KOPT-K1 (cell line): ENCODE results near the gene CTLA4.

Experiments
- H3K27ac ChIP-seq: fragments of 200-600 bp; sonication (generic); 2 replicates; pipeline ENCODE4 v1.5.1; 2016; ENCODE audit warnings: antibody characterized with exemption, mild to moderate bottlenecking, low read depth, low read length; ENCODE audit not compliant: poor library complexity, severe bottlenecking
- H3K36me3 ChIP-seq: fragments of 200-600 bp; sonication (generic); 2 replicates; pipeline ENCODE4 v1.5.1; 2017; ENCODE audit warnings: antibody characterized with exemption, mild to moderate bottlenecking, low read length, moderate library complexity; ENCODE audit not compliant: insufficient read depth
- H3K9me3 ChIP-seq: fragments of 200-600 bp; sonication (generic); 2 replicates; pipeline ENCODE4 v1.5.1; 2017; ENCODE audit warnings: antibody characterized with exemption, low read length, mild to moderate bottlenecking; ENCODE audit not compliant: insufficient read depth, poor library complexity, severe bottlenecking

The CTLA4 gene

GRCh38 chr2:203893401-203893800 is 25.8 kb downstream of the CTLA4 start:
- no peaks in the 10 kb centered on the region for H3K9me3 ChIP-seq
- H3K36me3 ChIP-seq, result no peaks in the 10 kb centered on the region
- H3K27ac ChIP-seq, result no peak overlapping the region

- Histone ChIP-seq H3K9me3 (no peaks in the 10 kb centered on the region), H3K36me3 (no peaks in the 10 kb centered on the region), H3K27ac (no peak overlapping the region)
Measured at GRCh38 chr2:203893840-203894239, 26.3 kb downstream of the CTLA4 start.

GRCh38 chr2:203894262-203894661 is 26.7 kb downstream of the CTLA4 start:
- Histone ChIP-seq H3K27ac (no peak overlapping the region), H3K36me3 (no peaks in the 10 kb centered on the region)

GRCh38 chr2:203897544-203897943 is 30.0 kb downstream of the CTLA4 start:
- no peak overlapping the region for H3K27ac ChIP-seq

More at GRCh38 chr2:203894262-203894661, 26.7 kb downstream of the CTLA4 start:
- no peaks in the 10 kb centered on the region for H3K9me3 ChIP-seq

GRCh38 chr2:203898657-203899056 is 31.1 kb downstream of the CTLA4 start:
- H3K9me3 ChIP-seq, result peaks cover 24% of the 10 kb centered on the region

More at GRCh38 chr2:203897544-203897943, 30.0 kb downstream of the CTLA4 start:
- no peaks in the 10 kb centered on the region for H3K36me3 ChIP-seq
- H3K9me3 ChIP-seq, result peaks cover 17% of the 10 kb centered on the region

GRCh38 chr2:203900253-203900652 is 32.7 kb downstream of the CTLA4 start:
- no peaks in the 10 kb centered on the region for H3K36me3 ChIP-seq
- peaks cover 29% of the 10 kb centered on the region for H3K9me3 ChIP-seq
- no peak overlapping the region for H3K27ac ChIP-seq

More at GRCh38 chr2:203898657-203899056, 31.1 kb downstream of the CTLA4 start:
- Histone ChIP-seq H3K27ac (no peak overlapping the region), H3K36me3 (no peaks in the 10 kb centered on the region)

- H3K9me3 ChIP-seq, result peaks cover 29% of the 10 kb centered on the region
- H3K36me3 ChIP-seq, result no peaks in the 10 kb centered on the region
- H3K27ac ChIP-seq, result no peak overlapping the region
Measured at GRCh38 chr2:203904022-203904421, 36.5 kb downstream of the CTLA4 start.

- Histone ChIP-seq H3K9me3 (peaks cover 29% of the 10 kb centered on the region), H3K27ac (no peak overlapping the region), H3K36me3 (no peaks in the 10 kb centered on the region)
Measured at GRCh38 chr2:203905656-203906055, 38.1 kb downstream of the CTLA4 start.

GRCh38 chr2:203908066-203908796 is 40.7 kb downstream of the CTLA4 start:
- H3K27ac ChIP-seq, result no peak overlapping the region
- no peaks in the 10 kb centered on the region for H3K36me3 ChIP-seq
- peaks cover 5% of the 10 kb centered on the region for H3K9me3 ChIP-seq

- Histone ChIP-seq H3K27ac (no peak overlapping the region), H3K36me3 (no peaks in the 10 kb centered on the region)
Measured at GRCh38 chr2:203908797-203909185, 41.2 kb downstream of the CTLA4 start.

GRCh38 chr2:203909261-203909967 is 41.8 kb downstream of the CTLA4 start:
- no peak overlapping the region for H3K27ac ChIP-seq
- no peaks in the 10 kb centered on the region for H3K9me3 ChIP-seq
- no peaks in the 10 kb centered on the region for H3K36me3 ChIP-seq

More at GRCh38 chr2:203908797-203909185, 41.2 kb downstream of the CTLA4 start:
- peaks cover 3% of the 10 kb centered on the region for H3K9me3 ChIP-seq

GRCh38 chr2:203909974-203910373 is 42.4 kb downstream of the CTLA4 start:
- H3K27ac ChIP-seq, result no peak overlapping the region
- H3K36me3 ChIP-seq, result no peaks in the 10 kb centered on the region

GRCh38 chr2:203913947-203914346 is 46.4 kb downstream of the CTLA4 start:
- H3K36me3 ChIP-seq, result no peaks in the 10 kb centered on the region
- H3K27ac ChIP-seq, result no peak overlapping the region
- no peaks in the 10 kb centered on the region for H3K9me3 ChIP-seq

More at GRCh38 chr2:203909974-203910373, 42.4 kb downstream of the CTLA4 start:
- H3K9me3 ChIP-seq, result no peaks in the 10 kb centered on the region

- no peak overlapping the region for H3K27ac ChIP-seq
- no peaks in the 10 kb centered on the region for H3K9me3 ChIP-seq
- no peaks in the 10 kb centered on the region for H3K36me3 ChIP-seq
Measured at GRCh38 chr2:203914546-203915182, 47.1 kb downstream of the CTLA4 start.

- no peaks in the 10 kb centered on the region for H3K36me3 ChIP-seq
- no peaks in the 10 kb centered on the region for H3K9me3 ChIP-seq
Measured at GRCh38 chr2:203915256-203915655, 47.7 kb downstream of the CTLA4 start.

More at GRCh38 chr2:203915256-203915655, 47.7 kb downstream of the CTLA4 start:
- H3K27ac ChIP-seq, result no peak overlapping the region
